ENCODE results near the gene KHDRBS2.

Gene KHDRBS2

GRCh38 chr6:62283796-62284411 is 2.1 kb downstream of the KHDRBS2 start:
- Histone ChIP-seq H3K4me3 (replicated peaks; ENCODE audit: insufficient read depth, low read length) (no peak overlapping the region), H3K27me3 (ENCODE audit: insufficient read depth, poor library complexity, severe bottlenecking) (peaks cover 20% of the 10 kb centered on the region), H3K27ac (replicated peaks) (no peak overlapping the region)
- peak in 1 of 2 experiments; percentile 6 for DNase-seq (ENCODE audit: low read depth in 1 of 2, low spot score in 1 of 2)
- no peak for TF ChIP-seq GABPA (IDR thresholded peaks at IDR 0.05; ENCODE audit: low read depth)
- no peak for TF ChIP-seq SPI1 (IDR thresholded peaks at IDR 0.05; ENCODE audit: borderline replicate concordance, low read depth)
- no peak for TF ChIP-seq REST (IDR thresholded peaks at IDR 0.05; ENCODE audit: insufficient replicate concordance, low read depth)
- TF ChIP-seq POLR2AphosphoS5 (IDR thresholded peaks at IDR 0.05; ENCODE audit: low read depth): no peak
- TF ChIP-seq CTCF (IDR thresholded peaks at IDR 0.05; ENCODE audit: insufficient read depth, low read length): no peak

GRCh38 chr6:62283365-62283764 is 2.7 kb downstream of the KHDRBS2 start:
- Histone ChIP-seq H3K27me3 (ENCODE audit: insufficient read depth, poor library complexity, severe bottlenecking) (peaks cover 20% of the 10 kb centered on the region), H3K4me3 (replicated peaks; ENCODE audit: insufficient read depth, low read length) (no peak overlapping the region)
- no peak for DNase-seq (ENCODE audit: low read depth in 1 of 2, low spot score in 1 of 2)

More at GRCh38 chr6:62283365-62283764, 2.7 kb downstream of the KHDRBS2 start:
- H3K27ac ChIP-seq (replicated peaks): no peak overlapping the region
- TF ChIP-seq SPI1 (IDR thresholded peaks at IDR 0.05; ENCODE audit: borderline replicate concordance, low read depth): no peak
- no peak for TF ChIP-seq REST (IDR thresholded peaks at IDR 0.05; ENCODE audit: insufficient replicate concordance, low read depth)
- TF ChIP-seq CTCF (IDR thresholded peaks at IDR 0.05; ENCODE audit: insufficient read depth, low read length): no peak
- no peak for TF ChIP-seq POLR2AphosphoS5 (IDR thresholded peaks at IDR 0.05; ENCODE audit: low read depth)
- TF ChIP-seq GABPA (IDR thresholded peaks at IDR 0.05; ENCODE audit: low read depth): no peak
